C4-2B (cell line): ENCODE data around the gene APOL5.
"Not testable (repeated sequence)": the region's sequence is repeated elsewhere in the genome, so short reads cannot be mapped to it uniquely, and the experiment has no call there.

Experiments
- H3K27ac ChIP-seq: fragments of 450-650 bp; 2 replicates; pipeline ENCODE4 v1.5.1; 2017
- ZFX ChIP-seq: fragments of 450-650 bp; IDR thresholded peaks from 2 replicates; pipeline ENCODE4 v1.6.1; 2017
- TF ChIP-seq, protein P1 (sequence below): fragments of 450-650 bp; conservative IDR thresholded peaks from 2 replicates; pipeline ENCODE4 v1.5.1; 2017; ENCODE audit warnings: mild to moderate bottlenecking

The APOL5 gene

GRCh38 chr22:35735542-35735941 lies 17.9 kb downstream of the APOL5 start:
- TF ChIP-seq, protein P1, sequence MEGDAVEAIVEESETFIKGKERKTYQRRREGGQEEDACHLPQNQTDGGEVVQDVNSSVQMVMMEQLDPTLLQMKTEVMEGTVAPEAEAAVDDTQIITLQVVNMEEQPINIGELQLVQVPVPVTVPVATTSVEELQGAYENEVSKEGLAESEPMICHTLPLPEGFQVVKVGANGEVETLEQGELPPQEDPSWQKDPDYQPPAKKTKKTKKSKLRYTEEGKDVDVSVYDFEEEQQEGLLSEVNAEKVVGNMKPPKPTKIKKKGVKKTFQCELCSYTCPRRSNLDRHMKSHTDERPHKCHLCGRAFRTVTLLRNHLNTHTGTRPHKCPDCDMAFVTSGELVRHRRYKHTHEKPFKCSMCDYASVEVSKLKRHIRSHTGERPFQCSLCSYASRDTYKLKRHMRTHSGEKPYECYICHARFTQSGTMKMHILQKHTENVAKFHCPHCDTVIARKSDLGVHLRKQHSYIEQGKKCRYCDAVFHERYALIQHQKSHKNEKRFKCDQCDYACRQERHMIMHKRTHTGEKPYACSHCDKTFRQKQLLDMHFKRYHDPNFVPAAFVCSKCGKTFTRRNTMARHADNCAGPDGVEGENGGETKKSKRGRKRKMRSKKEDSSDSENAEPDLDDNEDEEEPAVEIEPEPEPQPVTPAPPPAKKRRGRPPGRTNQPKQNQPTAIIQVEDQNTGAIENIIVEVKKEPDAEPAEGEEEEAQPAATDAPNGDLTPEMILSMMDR = no peak
- no peak for TF ChIP-seq ZFX
- H3K27ac ChIP-seq = no peak overlapping the region

DNA sequence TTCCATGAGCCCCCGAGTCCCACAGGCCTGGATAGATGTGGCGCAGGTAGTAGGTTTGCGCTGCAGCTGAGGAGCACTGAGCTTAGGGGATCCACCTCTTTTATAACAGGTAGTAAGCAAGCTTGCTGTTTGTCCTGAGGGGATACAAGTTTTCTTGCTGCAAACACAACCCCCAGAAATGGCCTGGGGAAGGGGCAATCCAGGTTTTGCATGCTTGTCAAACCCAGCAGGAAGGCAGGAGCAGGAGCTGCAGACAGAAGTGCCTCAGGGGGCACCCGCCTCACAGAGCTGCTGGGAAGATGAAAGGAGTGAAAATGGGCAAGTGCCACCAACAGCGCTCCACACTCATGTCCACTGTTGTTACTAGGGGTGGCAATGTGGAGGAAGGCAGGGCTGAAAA lies 18.5 kb downstream of the APOL5 start:
- TF ChIP-seq, protein P1 = no peak
- no peak for TF ChIP-seq ZFX
- H3K27ac ChIP-seq = no peak overlapping the region

DNA sequence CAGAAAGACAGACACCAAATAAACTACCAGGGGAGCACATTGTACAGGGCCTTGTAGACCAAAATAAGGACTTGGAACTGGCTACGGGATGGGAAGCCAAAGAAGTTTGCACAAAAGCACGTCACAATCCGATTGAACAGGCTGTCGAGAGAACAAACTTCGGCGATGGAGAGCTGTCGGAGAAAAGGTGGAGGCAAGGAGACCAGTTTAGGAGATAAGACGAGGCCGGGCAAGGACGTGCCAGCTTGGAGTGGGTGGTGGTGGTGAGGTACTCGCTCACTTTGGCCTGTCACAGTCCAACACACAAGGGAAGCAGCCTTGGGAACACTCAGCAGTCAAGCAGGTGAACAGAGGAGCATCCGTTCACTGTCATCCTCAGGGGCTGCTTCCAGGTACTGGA lies 19.0 kb downstream of the APOL5 start:
- TF ChIP-seq ZFX = no peak
- TF ChIP-seq, protein P1 = no peak

GRCh38 chr22:35737886-35738285 lies 20.2 kb downstream of the APOL5 start:
- H3K27ac ChIP-seq = not testable (repeated sequence)

More for the DNA sequence above, 19.0 kb downstream of the APOL5 start:
- no peak overlapping the region for H3K27ac ChIP-seq

DNA sequence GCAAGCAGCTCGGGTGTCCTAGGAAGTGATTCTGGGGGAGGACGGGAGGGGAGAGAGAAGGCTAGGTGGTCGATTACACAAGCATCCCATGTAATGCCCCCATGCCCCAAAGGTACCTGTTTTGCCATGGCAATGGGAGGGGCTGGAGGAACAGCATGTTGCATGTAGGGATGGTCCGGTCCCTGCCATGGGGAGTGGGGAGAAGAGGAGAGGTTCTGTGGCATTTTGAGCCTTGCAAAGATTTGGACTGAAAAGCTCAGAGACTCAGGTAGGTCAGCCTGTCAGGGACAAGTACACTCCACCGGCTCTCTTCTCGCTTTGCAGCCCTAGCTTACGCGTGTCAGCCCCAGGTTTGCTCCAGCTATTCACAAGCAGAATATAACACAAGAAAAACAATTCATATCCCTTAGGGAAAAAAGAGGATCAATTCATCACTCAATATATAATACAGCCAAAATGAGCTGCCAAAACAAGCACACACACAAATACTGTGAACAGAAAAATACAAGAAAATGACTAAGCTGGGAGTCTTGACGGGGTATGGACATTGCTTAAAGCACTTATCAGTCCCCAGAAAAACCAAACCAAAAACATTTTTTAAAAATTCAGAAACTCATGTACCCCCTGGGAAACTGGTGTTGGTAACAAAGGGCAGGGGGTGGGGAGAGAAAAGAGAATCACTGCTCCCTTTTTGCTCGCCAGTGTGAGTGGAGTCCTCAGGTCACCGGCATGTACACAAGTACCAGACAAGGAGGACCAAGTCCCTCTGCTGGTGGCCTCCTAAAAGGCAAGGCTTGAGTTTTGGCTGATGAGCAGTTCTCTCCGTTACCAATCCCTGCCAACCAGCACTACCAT lies 21.6 kb downstream of the APOL5 start:
- H3K27ac ChIP-seq = no peak overlapping the region
- TF ChIP-seq, protein P1 = no peak; the same call in 1 of the 2 replicates
- no peak for TF ChIP-seq ZFX

- H3K27ac ChIP-seq = no peak overlapping the region
- TF ChIP-seq ZFX = no peak
- TF ChIP-seq, protein P1 = peak; percentile 17; the same call in 1 of the 2 replicates
Measured at GRCh38 chr22:35739931-35740380, 22.3 kb downstream of the APOL5 start.

DNA sequence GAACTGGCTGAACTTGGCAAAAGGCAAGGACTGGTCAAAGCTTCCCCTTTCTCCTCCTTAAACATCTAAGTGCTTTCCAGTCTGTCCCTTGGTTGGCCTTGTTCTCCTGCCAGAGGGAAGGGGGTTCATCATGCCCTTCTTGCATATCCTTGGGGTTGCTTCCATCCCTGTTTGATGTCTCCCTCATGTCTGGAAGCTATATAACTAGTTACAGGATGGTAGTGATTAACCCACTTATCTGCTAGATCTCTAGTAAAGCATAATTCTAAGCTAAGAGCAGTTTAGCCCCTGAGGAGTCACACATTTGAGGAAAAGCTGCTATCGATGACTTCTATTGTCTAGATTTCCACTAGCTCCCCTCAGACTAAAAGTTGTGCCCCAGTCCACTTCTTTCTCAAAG lies 22.9 kb downstream of the APOL5 start:
- no peak overlapping the region for H3K27ac ChIP-seq
- no peak for TF ChIP-seq ZFX
- TF ChIP-seq, protein P1 = no peak
